Heart right ventricle (tissue), 16 donors: ENCODE measurements around the gene PLK5. TPM values are rescaled to one million over a fixed set of nuclear protein-coding genes. Genes with fewer than 3 reads are reported as not detected.

ENCODE experiments used
- ATAC-seq, 8 donors: fragments of 200-7000 bp; cut with Tn5 transposase; one replicate each; pipeline ENCODE4 v1.9.1; 2020; ENCODE audit warnings: mild to moderate bottlenecking in 8 of 8, moderate library complexity in 8 of 8, moderate number of reproducible peaks in 1 of 8
- DNase-seq, 2 donors: peaks; one replicate each; pipeline ENCODE4 v3.0.0-alpha.2; 2020
- H3K27ac ChIP-seq, 10 donors: fragments of 200-600 bp; sonication (generic) in 2 of 10; one replicate each; pipeline versions ENCODE4 v1.5.0 to v1.8.0; 2020 to 2022; ENCODE audit warnings: mild to moderate bottlenecking in 3 of 10
- H3K27me3 ChIP-seq, 7 donors: fragments of 200-600 bp; one replicate each; pipeline ENCODE4 v1.8.0; 2021 to 2022; ENCODE audit warnings: mild to moderate bottlenecking in 2 of 7
- H3K36me3 ChIP-seq, 9 donors: fragments of 200-600 bp; sonication (generic) in 1 of 9; one replicate each; pipeline versions ENCODE4 v1.5.0 to v1.8.0; 2020 to 2022; ENCODE audit warnings: mild to moderate bottlenecking in 2 of 9
- H3K4me1 ChIP-seq, 9 donors: fragments of 200-600 bp; sonication (generic) in 1 of 9; one replicate each; pipeline versions ENCODE4 v1.5.0 to v1.8.0; 2020 to 2022; ENCODE audit warnings: mild to moderate bottlenecking in 4 of 9
- H3K4me3 ChIP-seq, 10 donors: fragments of 200-600 bp; sonication (generic) in 2 of 10; one replicate each; pipeline versions ENCODE4 v1.5.0 to v1.8.0; 2020 to 2022; ENCODE audit warnings: mild to moderate bottlenecking in 7 of 10, moderate library complexity in 2 of 10
- H3K9me3 ChIP-seq, 11 donors: fragments of 200-600 bp in 10 of 11; sonication (generic) in 2 of 11; one replicate each; pipeline versions ENCODE4 v1.5.0 to v1.8.0; 2013 to 2022; ENCODE audit warnings: mild to moderate bottlenecking in 2 of 11, control low read depth in 1 of 11, moderate library complexity in 1 of 11
- WGBS, 2 donors: extraction: QIAGEN DNeasy Blood & Tissue Kit; methylation state at CpG; one replicate each; pipeline ENCODE4 v1.1.7; 2013; ENCODE audit warnings: inconsistent platforms in 1 of 2; 5-methylcytosine and 5-hydroxymethylcytosine counted together
- intact Hi-C, 10 donors: fragments of 100-400 bp; cut with DNase I; formaldehyde crosslinking; loops; one replicate each; pipeline versions ENCODE4 v1.11.1 to v1.14.2; 2022
- polyA plus RNA-seq, 2 donors: library from polyadenylated mRNA; stranded (reverse); fragments of 200-250 nt; gene quantifications; one replicate each; pipeline ENCODE4 v1.2.3, GENCODE V29; 2013
- total RNA-seq, 10 donors: library from RNA; stranded (reverse); fragmentation: NEBNext Ultra II Directional in 3 of 10; extraction: Animal tissue kit (Norgen Biotek cat#: 25700) in 3 of 10; gene quantifications; one replicate each; pipeline versions ENCODE4 v1.2.1 to v1.2.4, GENCODE V29; 2021 to 2023
- TF ChIP-seq, protein P1 (sequence below), 9 donors: fragments of 200-600 bp; sonication (generic) in 2 of 9; IDR thresholded peaks; one replicate each; pipeline versions ENCODE4 v1.5.0 to v1.8.0; 2021 to 2022; ENCODE audit warnings: antibody characterized with exemption in 9 of 9, mild to moderate bottlenecking in 5 of 9, moderate library complexity in 1 of 9
- donor health status: Arrhythmogenic right ventricular cardiomyopathy.
- donor health status: ischemic (EF 13 %, LVEDD 7.1; RV severe dilation, severe dysfunction).
- donor health status: healthy with polysubstance abuse.
- donor health status: DM: no; HTN: yes; CAD: no.
- donor health status: DM: no; HTN: no; CAD: no.
- donor health status: ischemic (EF 25% LVEDD 6.9; RV normal size, moderate dysfunction).
- donor health status: ischemic (EF 25% LVEDD 5.7; RV mildly dilated, moderate dysfunction).
- donor health status: healthy.
- donor health status: DM: yes; HTN: yes; CAD: no.
- donor health status: Ischemic cardiomyopathy.
- donor health status: ischemic (EF 35%, LVEDD 5.7; RV mildly dilated, moderate dysfunction).
- donor health status: nonischemic (EF 11% LVEDD 7.7; RV severe dilation, severe dysfunction).
- donor health status: DM: yes; HTN: yes; CAD: no.
- donor health status: PGD.
- donor health status: ischemic (EF 29% LVEDD 5.4; RV normal size, mild dysfunction).
- donor health status: nonischemic (EF 23%, LVEDD 6.1; RV moderate dilation, normal function).

Gene PLK5
- total and polyA plus RNA-seq, 12 donors = 0.11 to 0.57 TPM; not detected in 10

GRCh38 chr19:1572795-1573194 lies 48.9 kb downstream of the PLK5 start:
- WGBS, 2 donors = 86 to 87% methylated on average over 9 of the region's 9 CpGs
- no peak for ATAC-seq
- Histone ChIP-seq H3K9me3 (no peaks in the 10 kb centered on the region), H3K4me3 (no peak overlapping the region), H3K36me3 (peaks cover 0 to 21% (median 1%) of the 10 kb centered on the region in 9 donors), H3K4me1 (peaks cover 3 to 19% (median 6%) of the 10 kb centered on the region in 9 donors), H3K27ac (no peak overlapping the region), H3K27me3 (no peaks in the 10 kb centered on the region)
- DNase-seq = no peak
- intact Hi-C loops = no loop called here
- TF ChIP-seq, protein P1, sequence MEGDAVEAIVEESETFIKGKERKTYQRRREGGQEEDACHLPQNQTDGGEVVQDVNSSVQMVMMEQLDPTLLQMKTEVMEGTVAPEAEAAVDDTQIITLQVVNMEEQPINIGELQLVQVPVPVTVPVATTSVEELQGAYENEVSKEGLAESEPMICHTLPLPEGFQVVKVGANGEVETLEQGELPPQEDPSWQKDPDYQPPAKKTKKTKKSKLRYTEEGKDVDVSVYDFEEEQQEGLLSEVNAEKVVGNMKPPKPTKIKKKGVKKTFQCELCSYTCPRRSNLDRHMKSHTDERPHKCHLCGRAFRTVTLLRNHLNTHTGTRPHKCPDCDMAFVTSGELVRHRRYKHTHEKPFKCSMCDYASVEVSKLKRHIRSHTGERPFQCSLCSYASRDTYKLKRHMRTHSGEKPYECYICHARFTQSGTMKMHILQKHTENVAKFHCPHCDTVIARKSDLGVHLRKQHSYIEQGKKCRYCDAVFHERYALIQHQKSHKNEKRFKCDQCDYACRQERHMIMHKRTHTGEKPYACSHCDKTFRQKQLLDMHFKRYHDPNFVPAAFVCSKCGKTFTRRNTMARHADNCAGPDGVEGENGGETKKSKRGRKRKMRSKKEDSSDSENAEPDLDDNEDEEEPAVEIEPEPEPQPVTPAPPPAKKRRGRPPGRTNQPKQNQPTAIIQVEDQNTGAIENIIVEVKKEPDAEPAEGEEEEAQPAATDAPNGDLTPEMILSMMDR (IDR thresholded peaks at IDR 0.05) = no peak

DNA sequence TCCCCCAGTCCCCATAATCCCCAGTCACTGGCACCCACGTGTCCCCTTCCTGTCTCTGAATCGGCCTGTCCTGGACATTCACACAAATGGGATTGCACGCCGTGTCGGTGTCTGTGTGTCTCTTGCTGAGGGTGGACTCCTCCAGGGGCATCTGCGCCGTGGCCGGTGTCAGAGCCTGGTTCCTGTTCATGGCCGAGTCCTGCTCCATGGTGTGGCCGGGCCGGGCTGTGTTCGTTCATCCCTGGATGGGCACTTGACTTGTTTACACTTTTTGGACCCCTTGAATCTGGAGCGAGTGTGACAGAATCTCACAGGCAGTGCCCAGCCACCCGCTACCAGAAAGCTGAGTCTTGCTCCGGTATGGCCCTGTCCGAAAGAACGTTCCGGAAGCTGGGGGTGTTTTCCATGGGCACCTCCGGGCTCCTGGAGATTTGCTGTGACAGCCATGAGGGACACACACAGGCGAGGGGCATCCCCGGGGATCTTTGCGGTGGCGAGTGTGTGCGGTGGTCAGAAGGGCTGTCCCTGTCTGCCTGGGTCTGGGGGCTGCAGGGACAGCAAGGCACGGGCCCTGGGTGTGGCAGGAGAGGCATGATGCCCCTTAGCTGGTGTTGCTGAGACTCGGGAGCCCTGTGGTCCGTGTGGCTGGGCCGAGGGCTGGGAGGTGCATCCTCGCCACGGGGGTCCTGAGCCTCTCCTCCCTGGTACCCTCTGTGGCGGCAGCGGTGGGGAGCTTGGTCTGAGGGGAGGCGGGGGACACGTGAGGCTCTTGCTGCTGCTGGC lies 50.7 kb downstream of the PLK5 start:
- TF ChIP-seq, protein P1 (IDR thresholded peaks at IDR 0.05) = no peak
- Histone ChIP-seq H3K4me3 (no peak overlapping the region), H3K36me3 (peaks cover 0 to 39% (median 6%) of the 10 kb centered on the region in 9 donors), H3K27ac (no peak overlapping the region), H3K4me1 (peaks cover 0 to 13% (median 0%) of the 10 kb centered on the region in 9 donors), H3K9me3 (no peaks in the 10 kb centered on the region), H3K27me3 (no peaks in the 10 kb centered on the region)
- DNase-seq (no peak), ATAC-seq (no peak)
- 89 to 91% methylated on average over 34 of the region's 34 CpGs for WGBS, 2 donors
- intact Hi-C loops = no loop called here

DNA sequence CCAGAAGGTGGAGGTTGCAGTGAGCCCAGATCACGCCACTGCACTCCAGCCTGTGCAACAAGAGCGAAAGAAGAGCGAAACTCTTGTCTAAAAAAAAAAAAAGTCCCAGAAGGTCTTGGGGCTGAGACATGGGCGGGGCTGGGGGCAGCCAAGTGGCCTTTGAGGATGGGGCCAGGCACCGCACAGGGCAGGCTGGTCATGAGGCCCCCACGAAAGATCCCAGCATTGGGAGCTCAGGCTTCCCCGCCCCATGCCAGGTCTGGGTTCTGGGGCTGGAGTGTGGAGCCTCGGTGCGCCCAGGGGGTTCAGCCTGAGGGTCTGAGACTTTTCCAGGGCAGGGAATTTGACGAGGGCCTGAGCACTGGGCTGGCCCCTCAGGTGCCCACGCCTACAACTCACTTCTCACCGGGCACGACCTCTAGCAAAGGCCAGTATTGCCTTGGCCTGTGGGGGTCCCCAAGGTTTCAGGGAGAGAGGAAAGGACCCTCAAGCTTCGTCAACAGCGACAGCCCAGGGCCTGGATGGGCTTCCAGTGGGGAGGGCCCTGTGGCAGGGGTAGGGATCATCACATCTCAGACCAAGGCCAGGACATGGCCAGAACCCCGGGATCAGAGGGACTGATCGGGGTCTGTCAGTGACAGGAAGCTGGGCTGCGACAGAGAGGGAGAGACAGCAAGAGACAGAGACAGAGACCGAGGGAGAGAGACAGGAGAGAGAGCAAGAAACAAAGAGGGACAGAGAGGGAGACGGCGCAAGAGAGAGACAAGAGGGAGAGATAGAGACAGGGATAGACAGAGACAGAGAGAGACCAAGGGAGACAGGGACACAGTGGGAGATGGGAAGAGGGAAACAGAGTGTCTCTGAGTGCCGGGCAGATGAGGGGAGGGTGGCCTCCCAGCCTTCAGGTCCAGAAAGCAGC lies 51.7 kb downstream of the PLK5 start:
- 87% methylated on average over 22 of the region's 22 CpGs for WGBS, 2 donors
- DNase-seq = no peak
- no peak overlapping the region for H3K4me3 ChIP-seq
- TF ChIP-seq, protein P1 (IDR thresholded peaks at IDR 0.05) = no peak
- no peak overlapping the region for H3K27ac ChIP-seq
- H3K4me1 ChIP-seq = peaks cover 0 to 13% (median 0%) of the 10 kb centered on the region in 9 donors
- no peaks in the 10 kb centered on the region for H3K9me3 ChIP-seq
- ATAC-seq = no peak
- peaks cover 0 to 49% (median 11%) of the 10 kb centered on the region in 9 donors for H3K36me3 ChIP-seq
- intact Hi-C loops = no loop called here
- H3K27me3 ChIP-seq = no peaks in the 10 kb centered on the region
